Brain microvascular endothelial cell (primary cell): ENCODE measurements around the gene BLOC1S3.

Experiments
- DNase-seq: peaks from one replicate; pipeline ENCODE4 v3.0.0-alpha.2; 2020
- H3K27ac ChIP-seq: fragments of 250-450 bp; sonication (Bioruptor Pico); 2 replicates; pipeline ENCODE4 v1.5.1; 2020; ENCODE audit warnings: mild to moderate bottlenecking, moderate library complexity
- H3K27me3 ChIP-seq: fragments of 250-450 bp; sonication (Bioruptor Pico); replicated peaks from 2 replicates; pipeline ENCODE4 v1.5.1; 2020; ENCODE audit warnings: mild to moderate bottlenecking
- H3K36me3 ChIP-seq: fragments of 250-450 bp; sonication (Bioruptor Pico); replicated peaks from 2 replicates; pipeline ENCODE4 v1.5.1; 2020; ENCODE audit warnings: mild to moderate bottlenecking
- H3K4me3 ChIP-seq: 2 replicates; pipeline ENCODE4 v1.5.1; 2011; ENCODE audit warnings: low read depth, mild to moderate bottlenecking, control low read depth, low read length, moderate library complexity
- CTCF ChIP-seq: IDR thresholded peaks from 2 replicates; pipeline ENCODE4 v1.5.1; 2011; ENCODE audit warnings: low read depth, mild to moderate bottlenecking, moderate library complexity, low read length, control low read depth, inconsistent platforms; ENCODE audit errors: missing control alignments
- in situ Hi-C: cut with HindIII; loops from 2 replicates; pipeline ENCODE4 v1.10.0; 2017; ENCODE audit warnings: low sequenced_read_pairs, low pct_ligation_motif_present

Gene BLOC1S3

GRCh38 chr19:45172611-45173208 lies 5.9 kb upstream of the BLOC1S3 start:
- H3K27ac ChIP-seq, result no peak overlapping the region
- H3K36me3 ChIP-seq, result no peaks in the 10 kb centered on the region
- TF ChIP-seq CTCF, result no peak
- in situ Hi-C loops, result no loop called here
- no peak overlapping the region for H3K4me3 ChIP-seq
- no peaks in the 10 kb centered on the region for H3K27me3 ChIP-seq
- no peak for DNase-seq

GRCh38 chr19:45173816-45174215 lies 4.8 kb upstream of the BLOC1S3 start:
- Histone ChIP-seq H3K36me3 (no peaks in the 10 kb centered on the region), H3K27me3 (no peaks in the 10 kb centered on the region), H3K4me3 (no peak overlapping the region), H3K27ac (no peak overlapping the region)
- in situ Hi-C loops, result no loop called here
- DNase-seq, result no peak
- TF ChIP-seq CTCF, result no peak

DNA sequence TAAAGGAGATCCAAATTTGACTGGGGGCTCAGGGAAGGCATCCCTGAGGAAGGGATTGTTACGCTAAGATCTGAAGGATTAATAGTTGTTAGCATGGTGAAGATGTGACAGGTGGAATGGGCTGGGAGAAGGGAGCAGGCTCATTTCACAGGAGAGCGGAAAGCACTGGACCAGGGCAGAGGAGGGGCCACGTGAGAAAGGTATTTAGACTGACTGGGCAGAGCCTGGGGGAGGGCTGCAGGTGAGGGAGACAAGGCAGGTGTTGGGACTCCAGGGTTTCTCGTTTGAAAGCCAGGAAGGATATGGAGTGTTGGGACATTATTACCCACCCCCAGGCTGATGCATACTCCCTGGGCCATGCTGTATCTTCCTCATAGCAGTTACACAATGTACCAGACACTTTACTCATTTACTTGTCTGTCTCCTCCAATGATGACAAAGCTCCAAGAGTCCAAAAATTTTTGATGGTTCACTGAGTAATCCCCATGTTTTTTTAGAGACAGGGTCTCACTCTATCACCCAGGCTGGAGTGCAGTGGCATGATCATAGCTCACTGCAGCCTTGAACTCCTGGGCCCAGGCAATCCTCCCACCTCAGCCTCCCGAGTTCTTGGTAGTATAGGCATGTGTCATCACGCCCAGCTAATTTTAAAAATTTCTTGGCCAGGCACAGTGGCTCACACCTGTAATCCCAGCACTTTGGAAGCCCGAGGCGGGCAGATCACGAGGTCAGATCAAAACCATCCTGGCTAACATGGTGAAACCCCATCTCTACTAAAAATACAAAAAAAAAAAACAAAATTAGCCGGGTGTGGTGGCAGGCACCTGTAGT lies 2.9 kb upstream of the BLOC1S3 start:
- H3K4me3 ChIP-seq, result no peak overlapping the region
- no peaks in the 10 kb centered on the region for H3K27me3 ChIP-seq
- DNase-seq, result no peak
- TF ChIP-seq CTCF, result no peak
- H3K36me3 ChIP-seq, result no peaks in the 10 kb centered on the region
- in situ Hi-C loops, result no loop called here
- no peak overlapping the region for H3K27ac ChIP-seq

DNA sequence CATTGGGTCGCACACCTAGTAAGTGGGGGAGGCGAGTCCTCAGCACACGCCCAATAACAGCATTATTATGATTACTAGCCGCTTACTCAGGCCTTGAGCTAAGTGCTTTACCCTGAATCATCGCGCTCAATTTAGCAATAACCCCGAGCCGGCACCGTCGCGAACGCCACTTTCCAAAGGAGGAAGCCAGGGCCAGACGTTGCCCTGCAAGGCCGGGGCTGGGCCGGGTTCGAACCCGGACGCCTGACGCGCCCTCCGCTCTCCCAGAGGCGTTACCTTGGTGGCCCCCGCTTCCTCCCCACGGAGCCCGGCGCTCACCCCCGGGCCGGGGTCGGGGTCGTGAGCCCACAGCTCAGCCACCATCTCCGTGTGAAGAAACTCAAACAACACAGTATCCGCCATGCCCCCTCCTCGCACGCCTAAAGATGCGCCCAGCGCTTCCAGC lies 745 bp upstream of the BLOC1S3 start, which contains the start of gene TRAPPC6A:
TRAPPC6A (minus strand) TSS at position 421 of the 445 bp plus-strand sequence; CDS start at position 402, 19 bp downstream.
- peak; percentile 48 for DNase-seq
- H3K4me3 ChIP-seq, result peak within 1 kb of the TSS; percentile 95
- H3K36me3 ChIP-seq, result no peaks in the 10 kb centered on the region
- TF ChIP-seq CTCF, result no peak
- in situ Hi-C loops, result no loop called here
- H3K27ac ChIP-seq, result peak within 1 kb of the TSS; percentile 92
- no peaks in the 10 kb centered on the region for H3K27me3 ChIP-seq

DNA sequence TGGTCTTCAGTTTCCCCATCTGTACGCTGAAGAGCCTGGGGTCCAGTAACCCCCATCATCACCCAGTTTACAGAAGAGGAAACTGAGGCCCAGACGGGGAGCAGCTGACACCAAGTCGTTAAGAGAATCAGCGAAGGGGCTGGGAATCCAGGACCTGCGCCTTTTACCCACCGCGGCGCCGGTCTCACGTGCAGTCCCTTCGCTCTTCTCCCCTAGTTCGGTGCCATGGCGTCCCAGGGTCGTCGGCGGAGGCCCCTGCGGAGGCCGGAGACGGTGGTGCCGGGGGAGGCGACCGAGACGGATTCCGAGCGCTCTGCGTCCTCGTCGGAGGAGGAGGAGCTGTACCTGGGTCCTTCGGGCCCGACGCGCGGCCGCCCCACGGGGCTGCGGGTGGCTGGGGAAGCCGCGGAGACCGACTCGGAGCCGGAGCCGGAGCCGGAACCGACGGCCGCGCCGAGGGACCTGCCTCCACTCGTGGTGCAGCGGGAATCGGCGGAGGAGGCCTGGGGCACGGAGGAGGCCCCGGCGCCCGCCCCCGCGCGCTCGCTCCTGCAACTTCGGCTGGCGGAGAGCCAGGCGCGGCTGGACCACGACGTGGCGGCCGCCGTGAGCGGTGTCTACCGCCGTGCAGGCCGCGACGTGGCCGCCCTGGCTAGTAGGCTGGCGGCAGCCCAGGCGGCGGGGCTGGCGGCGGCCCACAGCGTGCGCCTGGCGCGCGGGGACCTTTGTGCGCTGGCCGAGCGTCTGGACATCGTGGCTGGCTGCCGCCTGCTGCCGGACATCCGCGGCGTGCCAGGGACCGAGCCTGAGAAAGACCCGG lies 698 bp downstream of the BLOC1S3 start:
- Histone ChIP-seq H3K27me3 (no peaks in the 10 kb centered on the region), H3K36me3 (no peaks in the 10 kb centered on the region), H3K27ac (peak overlapping the region; percentile 75), H3K4me3 (peak overlapping the region; percentile 95)
- no peak for DNase-seq
- TF ChIP-seq CTCF, result no peak
- in situ Hi-C loops, result no loop called here
